ENCODE data around the gene TMTC2.
"Not testable (repeated sequence)": the region's sequence is repeated elsewhere in the genome, so short reads cannot be mapped to it uniquely, and the experiment has no call there.

TMTC2 gene

GRCh38 chr12:82845076-82845475 lies 158.4 kb downstream of the TMTC2 start:
- not testable (repeated sequence) for ATAC-seq, DNase-seq

DNA sequence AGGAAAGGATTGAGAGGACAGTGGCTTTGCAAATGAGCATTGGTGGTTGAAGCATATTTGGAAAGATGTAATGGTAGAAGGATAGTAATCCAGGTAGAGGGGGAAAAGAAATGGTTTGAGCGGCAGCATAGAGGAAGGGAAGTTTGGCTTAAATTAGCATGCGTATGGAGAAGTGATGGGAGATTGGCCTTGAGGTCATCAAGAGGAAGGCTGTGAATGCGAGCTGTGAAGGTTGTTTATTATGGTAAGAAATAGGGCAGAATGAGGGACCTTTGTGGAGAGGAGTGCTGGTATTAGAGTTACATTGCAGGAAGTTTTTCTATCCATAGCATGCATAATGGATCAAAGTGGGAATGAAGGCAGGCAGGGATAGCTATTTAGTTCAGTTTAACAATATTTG lies 162.1 kb downstream of the TMTC2 start:
- ATAC-seq, result no peak
- no peak for DNase-seq

DNA sequence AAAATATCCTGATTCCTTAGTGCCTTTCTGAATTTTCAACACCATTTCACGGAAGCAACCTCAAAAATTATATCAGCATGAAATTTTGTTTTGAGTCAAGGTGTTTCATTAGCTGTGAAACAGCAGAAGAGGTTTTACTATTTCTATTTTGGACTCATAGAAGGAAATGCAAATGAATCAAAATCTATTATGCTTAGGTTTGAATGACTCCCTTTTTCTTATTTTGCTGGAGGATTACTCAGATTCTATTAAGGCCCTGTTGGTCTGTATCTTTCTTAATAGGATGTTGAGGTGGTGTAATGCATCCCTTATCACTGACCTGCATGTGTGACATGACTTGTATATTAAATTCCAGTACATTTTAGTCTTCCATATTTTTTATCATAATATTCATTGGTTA lies 165.8 kb downstream of the TMTC2 start:
- no peak for ATAC-seq
- no peak for DNase-seq

DNA sequence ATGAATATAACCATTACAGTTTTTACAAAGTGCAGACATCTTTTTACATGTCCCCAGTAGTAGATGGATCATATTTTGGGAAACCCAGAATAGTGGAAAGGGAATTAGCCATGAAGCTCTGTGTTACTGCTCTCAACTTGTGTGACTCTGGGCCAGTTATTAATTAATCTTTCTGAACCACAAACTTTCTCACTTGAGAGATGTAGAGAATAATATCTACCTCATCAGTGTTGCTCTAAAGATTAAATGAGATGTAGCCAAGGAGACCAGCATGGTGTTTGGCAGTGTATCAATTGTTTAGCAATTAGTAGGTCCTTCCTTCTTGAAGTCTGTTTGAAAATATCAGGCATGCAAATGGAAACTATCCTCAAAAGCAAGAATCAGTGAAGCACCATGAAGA lies 169.2 kb downstream of the TMTC2 start:
- DNase-seq, result no peak
- ATAC-seq, result no peak

GRCh38 chr12:82857276-82857675 lies 170.6 kb downstream of the TMTC2 start:
- ATAC-seq, result no peak
- no peak for DNase-seq

GRCh38 chr12:82857911-82858533 lies 171.3 kb downstream of the TMTC2 start:
- DNase-seq (no peak), ATAC-seq (no peak)

GRCh38 chr12:82858534-82858917 lies 171.8 kb downstream of the TMTC2 start:
- DNase-seq (no peak), ATAC-seq (no peak)

DNA sequence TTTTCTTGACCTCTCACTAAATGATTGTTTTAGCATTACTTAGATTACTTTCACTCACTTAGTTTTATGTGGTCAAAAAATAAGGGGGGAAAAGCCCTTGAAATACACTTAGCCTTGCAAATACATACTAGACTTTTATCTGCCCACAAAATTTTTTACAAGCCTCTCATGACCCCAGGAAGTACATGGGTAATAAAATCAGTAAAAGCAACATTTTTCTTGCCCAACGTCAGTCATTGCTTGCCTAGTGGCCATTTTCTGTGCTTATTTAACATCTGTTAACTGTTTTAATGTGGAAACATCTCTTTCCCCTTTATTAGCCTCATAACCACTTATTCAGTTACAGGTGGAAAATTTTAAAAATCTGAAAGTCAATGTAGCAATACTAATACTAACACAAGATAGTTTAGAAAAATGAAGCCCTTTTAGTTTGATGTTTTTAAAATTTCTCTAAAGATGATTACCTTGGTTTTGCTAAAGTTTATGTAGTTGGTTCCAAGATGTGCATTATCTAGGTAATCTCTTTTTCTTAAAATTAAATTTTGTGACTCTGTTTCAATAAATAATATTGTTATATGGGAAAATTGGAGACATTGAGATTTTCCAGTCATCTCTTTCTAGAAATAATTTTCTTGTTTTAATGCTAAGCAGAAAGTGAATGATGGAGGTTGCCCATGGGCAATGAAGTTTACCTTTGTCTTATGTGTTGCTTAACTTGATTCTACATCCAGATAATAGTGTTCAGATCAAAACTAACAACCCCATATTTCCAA lies 175.5 kb downstream of the TMTC2 start:
- DNase-seq (no peak), ATAC-seq (no peak)

- ATAC-seq (no peak), DNase-seq (no peak)
These were observed 176.4 kb downstream of the TMTC2 start for GRCh38 chr12:82862876-82863649.

DNA sequence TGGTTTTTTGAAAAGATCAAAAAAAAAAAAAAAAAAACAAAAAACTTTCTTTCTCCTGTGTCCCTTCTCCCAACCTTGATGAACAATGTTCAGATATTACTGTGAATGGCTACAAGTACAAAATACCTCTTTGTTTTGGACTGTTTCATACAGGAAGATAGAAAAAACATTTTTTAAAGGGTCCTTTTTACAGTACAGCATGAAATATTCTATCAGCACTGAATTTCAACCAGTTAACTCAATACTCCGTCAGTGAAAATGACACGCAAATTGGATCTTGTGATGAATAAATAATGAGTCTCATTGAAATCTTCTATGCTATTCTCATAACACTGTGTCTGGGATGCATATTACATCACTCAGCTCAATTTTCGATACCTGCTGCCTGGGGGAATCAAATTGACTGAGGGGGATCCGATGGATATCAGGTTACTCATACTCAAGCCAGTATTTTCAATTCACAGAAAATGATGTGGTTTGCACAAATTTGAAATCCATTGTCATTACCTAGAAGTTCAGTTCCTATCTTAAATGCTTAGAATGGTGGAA lies 179.6 kb downstream of the TMTC2 start:
- ATAC-seq (no peak), DNase-seq (no peak)

GRCh38 chr12:82866946-82867345 lies 180.2 kb downstream of the TMTC2 start:
- ATAC-seq (no peak), DNase-seq (no peak)

DNA sequence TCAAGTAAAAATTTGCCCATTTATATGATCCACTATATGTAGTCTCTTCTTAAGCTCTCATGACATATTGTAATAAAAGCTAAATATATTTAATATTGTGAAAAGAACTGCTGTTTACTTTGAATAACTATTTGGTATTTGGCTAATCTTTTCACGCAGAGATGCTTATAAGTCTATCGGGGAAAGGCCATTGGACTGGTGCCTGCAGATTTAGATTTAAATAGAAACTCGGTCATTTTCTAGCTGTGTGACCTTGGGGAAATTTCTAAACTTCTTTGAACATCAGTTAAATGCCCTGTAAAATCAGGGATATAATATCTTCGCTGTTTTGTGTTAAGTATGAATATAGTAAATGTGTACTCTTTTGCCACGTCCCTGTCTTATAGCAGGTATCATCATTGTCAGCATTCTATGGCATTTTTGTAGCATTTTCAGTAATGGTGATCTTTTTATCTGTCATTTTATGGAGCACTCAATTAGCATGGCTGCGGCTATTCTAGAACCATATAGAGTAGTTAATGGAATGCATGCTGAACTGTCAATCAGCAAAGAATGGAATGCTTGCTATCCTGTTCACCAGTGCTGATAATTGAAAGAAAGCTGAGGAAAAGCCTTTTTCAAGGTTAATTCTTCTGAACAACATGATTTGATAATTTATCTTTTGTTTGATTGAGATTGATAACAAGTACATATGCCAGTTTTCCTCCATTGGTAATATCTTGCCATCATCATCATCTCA lies 181.2 kb downstream of the TMTC2 start:
- DNase-seq (no peak), ATAC-seq (no peak)

- ATAC-seq (no peak), DNase-seq (no peak)
These were observed 184.2 kb downstream of the TMTC2 start for GRCh38 chr12:82870771-82871377.

GRCh38 chr12:82872088-82872487 lies 185.4 kb downstream of the TMTC2 start:
- DNase-seq (no peak), ATAC-seq (no peak)

DNA sequence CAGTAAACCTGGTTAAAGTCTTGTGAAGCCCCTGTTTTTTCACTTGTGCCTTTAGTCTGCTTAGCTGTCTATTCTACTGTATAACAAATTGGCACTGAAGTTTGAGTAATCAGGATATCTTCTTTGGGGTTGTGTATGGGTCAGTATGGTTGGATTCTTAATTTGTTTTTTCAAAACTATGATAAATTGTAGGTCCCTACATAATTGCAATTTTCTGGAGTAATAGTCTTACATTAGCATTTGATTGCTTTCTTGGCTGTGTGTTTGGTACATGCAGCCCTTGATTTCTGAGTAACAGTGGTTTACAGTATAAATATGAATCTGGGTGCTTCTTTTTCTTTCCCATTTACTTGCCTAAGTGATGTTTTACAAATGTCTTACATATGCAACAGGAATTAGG lies 186.6 kb downstream of the TMTC2 start:
- no peak for ATAC-seq
- DNase-seq, result no peak

GRCh38 chr12:82873951-82874350 lies 187.2 kb downstream of the TMTC2 start:
- DNase-seq (no peak), ATAC-seq (no peak)

- ATAC-seq (no peak), DNase-seq (no peak)
These were observed 188.2 kb downstream of the TMTC2 start for GRCh38 chr12:82874945-82875344.

GRCh38 chr12:82876075-82876474 lies 189.4 kb downstream of the TMTC2 start:
- ATAC-seq, result no peak
- no peak for DNase-seq

DNA sequence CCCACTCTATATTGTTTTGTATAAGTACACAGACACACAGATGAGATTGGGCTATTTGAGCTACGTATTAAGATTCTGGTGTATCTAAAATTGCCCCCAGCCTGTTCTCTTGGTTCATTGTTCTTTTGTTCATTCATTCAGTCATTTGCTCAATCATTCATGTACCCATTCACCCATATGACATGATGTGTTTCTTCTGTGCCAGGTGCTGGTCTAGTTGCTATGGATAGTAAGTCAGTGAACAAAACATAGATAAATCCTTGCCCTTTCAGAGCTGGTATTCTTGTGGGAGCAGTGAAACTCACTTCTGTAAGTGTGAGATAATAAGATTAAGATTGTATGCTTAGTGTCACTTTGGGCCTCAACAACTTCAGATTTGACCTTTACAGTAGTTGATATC lies 191.3 kb downstream of the TMTC2 start:
- ATAC-seq (peak; percentile 28), DNase-seq (no peak)

GRCh38 chr12:82880442-82880901 lies 193.8 kb downstream of the TMTC2 start:
- ATAC-seq (no peak), DNase-seq (no peak)
